ENCODE results near the gene DYNC2LI1. TPM values are rescaled to one million over a fixed set of nuclear protein-coding genes. Genes with fewer than 3 reads are reported as not detected.

Gene DYNC2LI1
- total RNA-seq, 1 experiment from 2014 or later = 17.7 TPM

DNA sequence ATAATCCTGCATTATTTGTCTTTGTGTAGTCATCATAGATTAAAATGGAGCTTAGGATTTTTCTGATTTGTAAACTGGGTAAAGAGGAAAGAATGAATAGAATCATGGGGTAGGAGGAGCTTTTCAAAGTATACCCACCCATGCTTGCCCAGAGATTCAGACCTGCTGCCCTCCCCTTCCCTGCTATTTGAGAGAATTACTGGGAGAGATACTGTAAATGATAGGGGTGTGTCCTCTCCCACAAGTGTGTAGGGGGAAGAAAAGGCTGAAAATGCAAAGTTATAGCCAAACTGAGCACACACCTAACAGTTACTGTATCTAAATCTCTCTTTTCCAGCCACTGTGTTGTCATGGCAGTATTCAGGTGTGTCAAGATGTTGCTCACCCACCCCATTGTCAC is 21.5 kb upstream of the DYNC2LI1 start:
- no peaks in the 10 kb centered on the region for H3K9me2 ChIP-seq (replicated peaks; ENCODE audit: low read length)
- no peaks in the 10 kb centered on the region for H3K36me3 ChIP-seq (ENCODE audit: low read depth, low read length)
- CTCF ChIA-PET = no interaction called here
- H3K79me2 ChIP-seq (ENCODE audit: low read length) = no peaks in the 10 kb centered on the region
- no peaks in the 10 kb centered on the region for H3K9me3 ChIP-seq (ENCODE audit: low read length)
- no peaks in the 10 kb centered on the region for H3K4me1 ChIP-seq (ENCODE audit: insufficient read depth, low read length)
- no peak overlapping the region for H3K9ac ChIP-seq (ENCODE audit: low read length)
- H3K4me3 ChIP-seq (ENCODE audit: low read length) = no peak overlapping the region
- no peaks in the 10 kb centered on the region for H3F3A ChIP-seq (ENCODE audit: low read length, unreplicated experiment)
- no peaks in the 10 kb centered on the region for H3K27me3 ChIP-seq (ENCODE audit: low read length)
- no peak overlapping the region for H2AFZ ChIP-seq (ENCODE audit: low read length)
- no peak for ATAC-seq
- no peaks in the 10 kb centered on the region for H4K20me1 ChIP-seq (ENCODE audit: low read length)
- TF ChIP-seq EZH2phosphoT487 (IDR thresholded peaks at IDR 0.05; ENCODE audit: borderline replicate concordance, low read length) (no peak), EZH2 (IDR thresholded peaks at IDR 0.05; ENCODE audit: low read length, unreplicated experiment) (no peak)
- TF ChIP-seq, protein P1, sequence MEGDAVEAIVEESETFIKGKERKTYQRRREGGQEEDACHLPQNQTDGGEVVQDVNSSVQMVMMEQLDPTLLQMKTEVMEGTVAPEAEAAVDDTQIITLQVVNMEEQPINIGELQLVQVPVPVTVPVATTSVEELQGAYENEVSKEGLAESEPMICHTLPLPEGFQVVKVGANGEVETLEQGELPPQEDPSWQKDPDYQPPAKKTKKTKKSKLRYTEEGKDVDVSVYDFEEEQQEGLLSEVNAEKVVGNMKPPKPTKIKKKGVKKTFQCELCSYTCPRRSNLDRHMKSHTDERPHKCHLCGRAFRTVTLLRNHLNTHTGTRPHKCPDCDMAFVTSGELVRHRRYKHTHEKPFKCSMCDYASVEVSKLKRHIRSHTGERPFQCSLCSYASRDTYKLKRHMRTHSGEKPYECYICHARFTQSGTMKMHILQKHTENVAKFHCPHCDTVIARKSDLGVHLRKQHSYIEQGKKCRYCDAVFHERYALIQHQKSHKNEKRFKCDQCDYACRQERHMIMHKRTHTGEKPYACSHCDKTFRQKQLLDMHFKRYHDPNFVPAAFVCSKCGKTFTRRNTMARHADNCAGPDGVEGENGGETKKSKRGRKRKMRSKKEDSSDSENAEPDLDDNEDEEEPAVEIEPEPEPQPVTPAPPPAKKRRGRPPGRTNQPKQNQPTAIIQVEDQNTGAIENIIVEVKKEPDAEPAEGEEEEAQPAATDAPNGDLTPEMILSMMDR (conservative IDR thresholded peaks at IDR 0.05; ENCODE audit: low read depth, low read length) = no peak
- no peak overlapping the region for H3K27ac ChIP-seq (ENCODE audit: low read length)
- no peak for DNase-seq
- no peak overlapping the region for H3K4me2 ChIP-seq (ENCODE audit: low read length)
- intact Hi-C loops (cut with micrococcal nuclease) = no loop called here
- BruUV-seq (replicated peaks) = no TSS peak
- POLR2A ChIA-PET (ENCODE audit: unreplicated experiment) = no interaction called here

DNA sequence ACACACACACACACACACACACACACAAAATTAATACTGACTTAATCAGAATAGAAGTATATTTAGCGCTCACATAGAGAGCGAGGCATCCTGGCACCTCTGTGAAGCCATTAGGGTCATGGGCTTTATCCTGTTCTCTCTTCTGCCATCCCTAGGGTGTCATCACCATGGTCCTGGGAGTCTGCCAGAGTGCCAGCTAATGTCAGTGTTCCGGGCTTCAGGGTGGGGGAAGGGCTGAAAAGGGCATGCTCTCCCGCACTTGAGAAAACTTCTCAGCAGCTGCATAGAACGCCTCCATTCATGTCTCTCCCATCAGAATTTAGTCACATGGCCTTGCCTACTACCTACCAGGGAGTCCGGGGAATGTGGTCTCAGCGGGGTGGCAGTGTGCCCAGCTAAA is 19.7 kb upstream of the DYNC2LI1 start:
- Histone ChIP-seq H3K79me2 (ENCODE audit: low read length) (no peaks in the 10 kb centered on the region), H3F3A (ENCODE audit: low read length, unreplicated experiment) (peaks cover 6% of the 10 kb centered on the region), H3K4me2 (ENCODE audit: low read length) (no peak overlapping the region), H3K4me1 (ENCODE audit: insufficient read depth, low read length) (peaks cover 12% of the 10 kb centered on the region), H3K27me3 (ENCODE audit: low read length) (no peaks in the 10 kb centered on the region), H3K9me2 (replicated peaks; ENCODE audit: low read length) (no peaks in the 10 kb centered on the region), H3K9me3 (ENCODE audit: low read length) (no peaks in the 10 kb centered on the region), H3K9ac (ENCODE audit: low read length) (no peak overlapping the region), H3K36me3 (ENCODE audit: low read depth, low read length) (no peaks in the 10 kb centered on the region), H3K4me3 (ENCODE audit: low read length) (no peak overlapping the region), H4K20me1 (ENCODE audit: low read length) (no peaks in the 10 kb centered on the region), H3K27ac (ENCODE audit: low read length) (no peak overlapping the region), H2AFZ (ENCODE audit: low read length) (no peak overlapping the region)
- ChIA-PET CTCF (no interaction called here), POLR2A (ENCODE audit: unreplicated experiment) (no interaction called here)
- DNase-seq = no peak
- intact Hi-C loops (cut with micrococcal nuclease) = no loop called here
- BruUV-seq (replicated peaks) = no TSS peak
- TF ChIP-seq EZH2 (IDR thresholded peaks at IDR 0.05; ENCODE audit: low read length, unreplicated experiment) (no peak), EZH2phosphoT487 (IDR thresholded peaks at IDR 0.05; ENCODE audit: borderline replicate concordance, low read length) (no peak)
- TF ChIP-seq, protein P1 (conservative IDR thresholded peaks at IDR 0.05; ENCODE audit: low read depth, low read length) = no peak
- no peak for ATAC-seq

DNA sequence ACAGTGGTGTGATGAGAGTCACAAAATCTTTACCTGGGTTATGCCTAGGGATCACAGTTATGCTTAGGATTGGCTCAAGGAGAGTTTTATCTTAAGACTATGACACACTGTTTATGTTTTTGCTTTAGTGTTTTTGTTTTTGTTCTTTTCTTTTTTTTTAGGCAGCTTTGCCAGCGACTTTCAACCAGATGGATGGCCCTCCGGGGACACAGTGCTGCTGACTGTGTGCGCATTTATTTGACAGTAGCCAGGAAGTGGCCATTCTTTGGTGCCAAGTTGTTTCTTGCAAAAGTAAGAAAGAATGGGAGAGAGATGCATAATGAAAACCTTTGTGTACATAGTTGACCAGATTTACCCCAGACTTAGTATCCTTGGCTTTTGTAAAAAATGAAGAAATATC is 15.1 kb upstream of the DYNC2LI1 start:
- ATAC-seq = peak; percentile 52
- Histone ChIP-seq H3K9me2 (replicated peaks; ENCODE audit: low read length) (no peaks in the 10 kb centered on the region), H3K4me1 (ENCODE audit: insufficient read depth, low read length) (peaks cover 42% of the 10 kb centered on the region), H3K27me3 (ENCODE audit: low read length) (no peaks in the 10 kb centered on the region), H3K79me2 (ENCODE audit: low read length) (no peaks in the 10 kb centered on the region), H3F3A (ENCODE audit: low read length, unreplicated experiment) (peaks cover 9% of the 10 kb centered on the region), H3K36me3 (ENCODE audit: low read depth, low read length) (no peaks in the 10 kb centered on the region), H2AFZ (ENCODE audit: low read length) (peak overlapping the region; percentile 27; the same call in 1 of the 2 replicates), H4K20me1 (ENCODE audit: low read length) (no peaks in the 10 kb centered on the region), H3K4me3 (ENCODE audit: low read length) (peak overlapping the region; percentile 25; the same call in 1 of the 2 replicates), H3K4me2 (ENCODE audit: low read length) (peak overlapping the region; percentile 72), H3K9ac (ENCODE audit: low read length) (peak overlapping the region; percentile 61), H3K27ac (ENCODE audit: low read length) (peak overlapping the region; percentile 96), H3K9me3 (ENCODE audit: low read length) (no peaks in the 10 kb centered on the region)
- peak; percentile 65 for DNase-seq
- intact Hi-C loops (cut with micrococcal nuclease) = loop anchor here (1.0 to 2.0 kb wide), 4 partner anchors 15 to 142 kb away; no protein-coding TSS in a partner anchor
- ChIA-PET POLR2A (ENCODE audit: unreplicated experiment) (no interaction called here), CTCF (no interaction called here)
- BruUV-seq (replicated peaks) = no TSS peak
- no peak for TF ChIP-seq EZH2phosphoT487 (IDR thresholded peaks at IDR 0.05; ENCODE audit: borderline replicate concordance, low read length)
- TF ChIP-seq, protein P1 (conservative IDR thresholded peaks at IDR 0.05; ENCODE audit: low read depth, low read length) = no peak
- no peak for TF ChIP-seq EZH2 (IDR thresholded peaks at IDR 0.05; ENCODE audit: low read length, unreplicated experiment)

Data from PC-3 (cell line).